NCI-H2196 treated with DMSO at 0.1 percent for 48 hours (cell line): ENCODE measurements around the gene TRPM2.
A peak's percentile ranks its signal among the peaks of the same experiment; 100 is the strongest.

Experiments
- DNase-seq: peaks from one replicate; lab custom pipeline; 2025; ENCODE audit not compliant: unreplicated experiment; lab: John Stamatoyannopoulos, UW

Gene TRPM2

GRCh38 chr21:44427241-44428120, 74.1 kb downstream of the TRPM2 start:
- DNase-seq: peak; percentile 87

GRCh38 chr21:44428281-44428960, 75.0 kb downstream of the TRPM2 start:
- DNase-seq: peak; percentile 41

DNA sequence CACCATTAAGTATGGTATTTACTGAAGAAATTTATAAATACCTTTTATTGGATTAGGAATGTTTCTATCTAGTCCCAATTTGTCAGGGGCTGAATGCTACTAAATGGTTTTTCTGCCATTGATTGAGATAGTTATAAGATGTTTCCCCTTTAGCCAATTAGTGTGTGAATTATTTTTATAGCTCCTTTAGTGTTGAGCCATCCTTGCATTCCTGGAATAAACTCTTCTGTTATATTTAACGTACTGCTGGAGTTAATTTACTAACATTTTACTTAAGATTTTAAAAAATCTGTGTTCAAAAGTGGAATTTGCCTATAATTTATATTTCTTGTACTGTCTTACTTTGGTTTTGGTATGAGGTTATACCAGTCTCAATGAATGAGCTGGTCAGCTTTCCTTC, 76.5 kb downstream of the TRPM2 start:
- no peak for DNase-seq

GRCh38 chr21:44431300-44431699, 77.9 kb downstream of the TRPM2 start:
- no peak for DNase-seq

GRCh38 chr21:44432841-44433790, 79.7 kb downstream of the TRPM2 start:
- DNase-seq: no peak

- no peak for DNase-seq
Observed at GRCh38 chr21:44433791-44434567, 80.6 kb downstream of the TRPM2 start.

GRCh38 chr21:44434568-44434925, 81.1 kb downstream of the TRPM2 start:
- no peak for DNase-seq

- no peak for DNase-seq
Observed at GRCh38 chr21:44434936-44435635, 81.7 kb downstream of the TRPM2 start.

DNA sequence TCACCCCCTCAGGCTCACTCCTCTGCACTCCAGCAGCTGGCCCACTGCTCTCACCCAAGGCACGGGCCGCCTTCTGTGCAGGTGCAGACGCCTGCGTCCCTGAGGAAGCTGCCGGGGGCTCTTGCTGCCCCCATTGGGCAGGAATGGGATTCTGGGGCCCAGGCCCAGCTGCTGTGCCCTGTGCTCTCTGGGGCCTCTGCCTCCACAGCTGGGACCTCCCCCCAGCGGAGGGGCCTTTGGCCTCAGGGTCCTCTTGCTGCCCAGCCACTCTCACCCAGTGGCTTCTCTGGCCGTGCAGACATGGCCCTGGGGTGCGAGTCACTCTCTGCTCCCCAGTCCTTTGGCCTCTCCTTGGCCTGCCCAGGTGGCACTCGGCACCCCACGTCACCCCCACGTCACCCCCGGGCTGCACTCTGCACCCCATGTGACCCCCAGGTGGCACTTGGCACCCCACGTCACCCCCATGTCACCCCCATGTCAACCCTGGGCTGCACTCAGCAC, 82.7 kb downstream of the TRPM2 start:
- DNase-seq: no peak

- DNase-seq: no peak
Observed at GRCh38 chr21:44436958-44437357, 83.5 kb downstream of the TRPM2 start.

GRCh38 chr21:44437371-44437695, 83.9 kb downstream of the TRPM2 start:
- DNase-seq: no peak

- no peak for DNase-seq
Observed at GRCh38 chr21:44437696-44438431, 84.4 kb downstream of the TRPM2 start.

DNA sequence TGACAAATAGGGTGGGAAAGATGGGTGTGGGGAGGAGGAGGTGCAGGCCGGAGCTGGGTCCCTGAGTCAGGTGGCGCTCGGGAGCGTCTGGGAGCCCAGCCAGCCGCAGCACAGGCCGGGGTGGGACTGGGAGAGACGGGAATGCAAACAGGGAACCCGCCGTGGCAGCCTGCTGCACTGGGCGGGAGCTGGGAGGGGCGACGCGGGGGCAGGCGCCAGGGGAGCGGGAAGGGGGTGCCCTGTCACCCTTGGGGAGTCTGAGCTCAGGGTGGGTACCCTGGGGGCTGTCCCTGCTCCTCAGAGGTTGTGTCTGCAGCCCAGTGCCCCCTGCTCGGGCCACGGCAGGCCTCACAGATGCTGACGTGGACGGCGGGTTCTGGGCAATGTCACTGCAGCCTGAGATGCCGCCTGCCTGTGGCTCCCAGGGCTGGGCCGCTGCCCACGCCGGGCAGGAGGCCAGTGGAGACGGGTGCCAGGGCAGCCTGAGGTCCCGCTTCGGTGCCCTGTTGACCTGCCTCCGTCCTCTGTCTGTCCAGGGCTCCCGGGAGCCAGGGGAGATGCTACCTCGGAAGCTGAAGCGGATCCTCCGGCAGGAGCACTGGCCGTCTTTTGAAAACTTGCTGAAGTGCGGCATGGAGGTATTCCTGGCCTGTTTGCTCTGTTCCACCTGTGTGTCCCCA, 85.2 kb downstream of the TRPM2 start:
- DNase-seq: no peak

GRCh38 chr21:44439211-44439600, 85.8 kb downstream of the TRPM2 start:
- no peak for DNase-seq

GRCh38 chr21:44440241-44441040, 87.0 kb downstream of the TRPM2 start:
- DNase-seq: no peak

DNA sequence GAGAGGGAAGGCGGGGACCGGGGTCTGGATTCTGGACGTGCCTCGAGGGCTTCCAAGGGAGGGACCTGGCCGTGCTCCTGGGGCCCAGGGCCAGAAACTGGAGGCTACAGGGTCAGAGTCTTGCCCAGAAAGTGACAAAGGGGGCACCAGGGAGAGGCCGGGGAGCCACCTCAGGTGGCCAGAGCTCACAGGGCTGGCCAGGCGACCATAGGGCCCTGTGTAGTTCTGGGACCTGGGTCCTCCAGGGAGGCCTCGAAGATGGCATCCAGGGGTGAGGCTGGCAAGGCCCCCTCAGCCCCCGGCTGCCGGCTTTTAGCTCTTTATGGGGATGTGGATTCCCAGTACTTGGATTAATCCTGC, 87.6 kb downstream of the TRPM2 start:
- DNase-seq: no peak

- no peak for DNase-seq
Observed at GRCh38 chr21:44441581-44442265, 88.3 kb downstream of the TRPM2 start.
